A673 (cell line): Measurements from ENCODE around the gene SRRM1. TPM values are rescaled to one million over a fixed set of nuclear protein-coding genes. Genes with fewer than 3 reads are reported as not detected.
A peak's percentile ranks its signal among the peaks of the same experiment; 100 is the strongest.

Source experiments
- BruUV-seq: library from RNA; stranded (reverse); fragments of 400-500 nt; replicated peaks from 2 replicates; lab custom pipeline; 2021; lab: Mats Ljungman, UMichigan
- CTCF ChIA-PET: fragments of 300-600 bp; sonication (Branson Sonifier 250); formaldehyde crosslinking; loops from one replicate; lab custom pipeline; 2022; ENCODE audit warnings: antibody characterized with exemption; lab: Charles Lee
- POLR2A ChIA-PET: fragments of 300-600 bp; sonication (Branson Sonifier 250); formaldehyde crosslinking; loops from one replicate; lab custom pipeline; 2022; ENCODE audit warnings: antibody characterized with exemption; ENCODE audit not compliant: low non-redundant PET; lab: Charles Lee
- DNase-seq: peaks from one replicate; pipeline ENCODE4 v3.0.0-alpha.2; 2015; ENCODE audit warnings: low spot score
- H3K27ac ChIP-seq: fragments of 200-600 bp; sonication (generic); 2 replicates; pipeline ENCODE4 v1.5.1; 2016; ENCODE audit warnings: mixed run types, low read depth, mild to moderate bottlenecking, mixed read lengths, antibody characterized with exemption, low read length; ENCODE audit not compliant: poor library complexity, severe bottlenecking
- H3K27me3 ChIP-seq: fragments of 200-600 bp; sonication (generic); replicated peaks from 2 replicates; pipeline ENCODE4 v1.6.1; 2017; ENCODE audit warnings: mixed run types, low read depth, mild to moderate bottlenecking, mixed read lengths, antibody characterized with exemption, low read length; ENCODE audit not compliant: insufficient read depth, poor library complexity
- H3K36me3 ChIP-seq: fragments of 200-600 bp; sonication (generic); 2 replicates; pipeline ENCODE4 v1.6.1; 2016; ENCODE audit warnings: mixed run types, mild to moderate bottlenecking, mixed read lengths, antibody characterized with exemption, low read length; ENCODE audit not compliant: insufficient read depth, poor library complexity, severe bottlenecking
- H3K4me1 ChIP-seq: fragments of 200-600 bp; sonication (generic); 2 replicates; pipeline ENCODE4 v1.6.1; 2017; ENCODE audit warnings: mixed run types, mild to moderate bottlenecking, mixed read lengths, antibody characterized with exemption, low read length; ENCODE audit not compliant: insufficient read depth, poor library complexity, severe bottlenecking
- H3K4me3 ChIP-seq: fragments of 200-600 bp; sonication (generic); 2 replicates; pipeline ENCODE4 v1.5.1; 2016; ENCODE audit warnings: low read depth, mixed run types, mild to moderate bottlenecking, mixed read lengths, low read length; ENCODE audit not compliant: poor library complexity, severe bottlenecking
- H3K9me3 ChIP-seq: fragments of 200-600 bp; sonication (generic); 2 replicates; pipeline ENCODE4 v1.6.1; 2016; ENCODE audit warnings: mixed run types, low read depth, mild to moderate bottlenecking, mixed read lengths, antibody characterized with exemption, low read length; ENCODE audit not compliant: poor library complexity, severe bottlenecking
- CTCF ChIP-seq: fragments of 300-800, 200-600 bp; sonication (generic); conservative IDR thresholded peaks from 2 replicates; pipeline ENCODE4 v1.5.1; 2017; ENCODE audit warnings: low read depth, mild to moderate bottlenecking, antibody characterized with exemption, low read length, moderate library complexity, mixed read lengths
- EZH2 ChIP-seq: fragments of 200-600 bp; sonication (generic); IDR thresholded peaks from 2 replicates; pipeline ENCODE4 v1.6.1; 2017; ENCODE audit warnings: borderline replicate concordance, low read depth, mild to moderate bottlenecking, mixed read lengths, antibody characterized with exemption, low read length; ENCODE audit not compliant: poor library complexity, severe bottlenecking
- intact Hi-C: fragments of 100-400 bp; cut with micrococcal nuclease; formaldehyde crosslinking; loops from one replicate; pipeline ENCODE4 v1.10.0; 2022; ENCODE audit not compliant: unreplicated experiment
- total RNA-seq: library from RNA; stranded (reverse); gene quantifications from 2 replicates; pipeline ENCODE4 v1.2.3, GENCODE V29; 2021

Gene SRRM1
- total RNA-seq, 1 experiment from 2014 or later = 185 TPM

DNA sequence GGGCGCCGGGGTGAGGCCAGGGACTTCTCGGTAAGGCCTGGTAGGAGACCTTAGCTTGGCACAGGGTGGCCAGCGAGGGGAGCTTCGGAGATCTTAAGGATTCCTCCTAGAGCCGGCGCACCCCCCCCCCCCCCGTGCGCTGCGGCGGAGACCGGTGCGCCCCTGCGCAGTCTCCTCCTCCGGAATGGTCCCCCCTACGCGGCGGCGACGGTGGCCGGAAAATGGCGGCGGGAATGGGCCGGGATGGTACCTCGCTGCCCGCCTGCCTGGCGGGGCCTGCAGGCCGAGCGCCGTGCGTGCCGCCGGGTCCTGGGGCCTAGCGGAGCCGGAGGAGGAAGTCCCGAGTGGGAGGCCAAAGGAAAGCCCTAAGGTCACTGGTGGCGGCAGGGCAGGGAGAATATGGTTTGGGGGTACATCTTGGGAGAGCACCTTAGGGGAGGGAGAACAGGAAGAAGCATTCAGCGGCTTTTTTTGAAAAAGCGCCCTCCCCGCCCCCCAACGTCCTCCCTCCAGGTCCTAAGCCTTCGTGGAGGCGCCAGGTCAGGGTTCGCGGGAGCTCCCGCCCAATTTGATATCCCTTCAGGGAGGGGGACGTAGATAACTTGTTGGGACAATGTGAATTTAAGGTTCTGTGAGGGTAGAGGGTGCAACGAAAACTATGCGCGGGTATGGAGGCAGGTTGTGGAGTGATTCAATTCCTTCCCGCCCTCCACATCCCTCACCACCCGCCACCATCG is 429 bp downstream of the SRRM1 start:
- no peak for TF ChIP-seq CTCF
- no peak for TF ChIP-seq EZH2
- intact Hi-C loops = no loop called here
- POLR2A ChIA-PET = no interaction called here
- Histone ChIP-seq H3K4me3 (peak overlapping the region; percentile 97), H3K9me3 (no peaks in the 10 kb centered on the region), H3K27me3 (no peaks in the 10 kb centered on the region), H3K27ac (peak overlapping the region; percentile 99), H3K36me3 (peaks cover 34% of the 10 kb centered on the region), H3K4me1 (peaks cover 10% of the 10 kb centered on the region)
- CTCF ChIA-PET = no interaction called here
- BruUV-seq = no TSS peak
- DNase-seq = peak; percentile 19

DNA sequence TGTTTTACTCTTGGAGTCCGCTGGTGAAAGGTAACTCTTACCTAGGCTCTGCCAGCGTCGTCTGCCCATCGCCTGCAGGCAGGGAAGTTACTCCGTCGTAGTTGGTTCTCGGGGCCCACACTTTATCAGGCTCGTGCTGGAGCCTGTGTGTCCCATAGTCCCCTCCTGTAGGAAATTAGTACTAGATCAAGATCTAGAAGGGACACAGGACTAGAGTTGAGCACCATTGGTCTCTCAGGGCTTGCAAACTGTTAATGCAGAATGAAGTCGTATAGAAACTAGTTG is 940 bp downstream of the SRRM1 start:
- POLR2A ChIA-PET = no interaction called here
- Histone ChIP-seq H3K27me3 (no peaks in the 10 kb centered on the region), H3K27ac (peak overlapping the region; percentile 99), H3K9me3 (no peaks in the 10 kb centered on the region), H3K4me1 (peaks cover 10% of the 10 kb centered on the region), H3K36me3 (peaks cover 40% of the 10 kb centered on the region), H3K4me3 (peak overlapping the region; percentile 97)
- BruUV-seq = no TSS peak
- DNase-seq = no peak
- CTCF ChIA-PET = no interaction called here
- TF ChIP-seq CTCF = no peak
- intact Hi-C loops = no loop called here

DNA sequence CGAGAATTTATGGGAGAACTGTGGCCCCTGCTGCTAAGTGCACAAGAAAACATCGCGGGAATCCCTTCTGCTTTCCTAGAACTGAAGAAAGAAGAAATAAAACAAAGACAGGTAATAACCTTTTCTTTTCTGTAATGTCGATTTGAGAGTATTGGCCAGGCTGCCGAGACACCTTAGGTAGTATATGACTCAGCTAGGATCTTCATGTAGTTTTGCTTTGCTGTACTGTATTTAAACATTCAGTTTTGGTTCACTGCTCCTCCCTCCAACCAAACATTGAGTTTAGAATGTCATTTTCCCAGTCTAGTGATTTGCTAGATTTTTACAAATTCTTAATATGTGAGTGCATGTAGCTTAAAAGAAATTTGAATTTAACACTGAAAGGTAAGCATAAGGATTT is 5.8 kb downstream of the SRRM1 start:
- no TSS peak for BruUV-seq
- H3K4me3 ChIP-seq = no peak overlapping the region
- TF ChIP-seq CTCF (no peak), EZH2 (no peak)
- intact Hi-C loops = no loop called here
- H3K9me3 ChIP-seq = no peaks in the 10 kb centered on the region
- H3K36me3 ChIP-seq = peaks cover 87% of the 10 kb centered on the region
- ChIA-PET POLR2A (interaction anchor here (0.6 kb wide), 1 partner anchor 46 kb away, joined by 3 read pairs; no protein-coding TSS in a partner anchor), CTCF (no interaction called here)
- no peak overlapping the region for H3K27ac ChIP-seq
- peaks cover 10% of the 10 kb centered on the region for H3K4me1 ChIP-seq
- DNase-seq = no peak
- no peaks in the 10 kb centered on the region for H3K27me3 ChIP-seq
